HG02759 (cell line): ENCODE results near the gene CEP43.

Experiments used
- ATAC-seq: cut with Tn5 transposase; IDR thresholded peaks from one replicate; pipeline ENCODE4 v1.9.1; 2021; ENCODE audit warnings: mild to moderate bottlenecking, moderate library complexity; ENCODE audit not compliant: unreplicated experiment

The CEP43 gene

GRCh38 chr6:166999145-166999883, at the start of gene CEP43:
CEP43 (plus strand) TSS chr6:166999397; CDS start chr6:166999413, 16 bp downstream.
- ATAC-seq: peak; percentile 92

GRCh38 chr6:166949528-166950442, 49.4 kb upstream of the CEP43 start:
- peak; percentile 2 for ATAC-seq

- peak; percentile 36 for ATAC-seq
Measured at GRCh38 chr6:166950443-166950821, 48.8 kb upstream of the CEP43 start.

GRCh38 chr6:166950892-166951669, 48.1 kb upstream of the CEP43 start:
- peak; percentile 93 for ATAC-seq

GRCh38 chr6:166951670-166952060, 47.5 kb upstream of the CEP43 start:
- ATAC-seq: no peak

GRCh38 chr6:166952121-166952520, 47.1 kb upstream of the CEP43 start:
- no peak for ATAC-seq

- ATAC-seq: no peak
Measured at GRCh38 chr6:166952567-166953486, 46.4 kb upstream of the CEP43 start.

- no peak for ATAC-seq
Measured at GRCh38 chr6:166954118-166954713, 45.0 kb upstream of the CEP43 start.

GRCh38 chr6:166955121-166955864, 43.9 kb upstream of the CEP43 start:
- ATAC-seq: no peak

GRCh38 chr6:166955865-166956443, 43.2 kb upstream of the CEP43 start:
- peak; percentile 1 for ATAC-seq

- ATAC-seq: peak; percentile 70
Measured at GRCh38 chr6:166956444-166957086, 42.6 kb upstream of the CEP43 start, which contains the start of gene RNASET2. RNASET2 (minus strand) TSS chr6:166956550; CDS start chr6:166956182, 368 bp downstream.

GRCh38 chr6:166957087-166957804, 42.0 kb upstream of the CEP43 start:
- ATAC-seq: peak; percentile 45

- ATAC-seq: no peak
Measured at GRCh38 chr6:166957805-166958076, 41.5 kb upstream of the CEP43 start.

GRCh38 chr6:166958926-166959861, 40.0 kb upstream of the CEP43 start:
- no peak for ATAC-seq

GRCh38 chr6:166959911-166960608, 39.1 kb upstream of the CEP43 start:
- ATAC-seq: no peak

- ATAC-seq: no peak
Measured at GRCh38 chr6:166960609-166960978, 38.6 kb upstream of the CEP43 start.
